ENCODE results near the gene GPI.

- TF ChIP-seq CTCF (IDR thresholded peaks at IDR 0.05; ENCODE audit: insufficient read depth, low read length) (no peak), GABPA (IDR thresholded peaks at IDR 0.05; ENCODE audit: low read depth) (no peak), POLR2AphosphoS5 (IDR thresholded peaks at IDR 0.05; ENCODE audit: low read depth) (no peak)
Measured at GRCh38 chr19:34386645-34387445, 21.8 kb downstream of the GPI start.
